ENCODE data around the gene GPR78. TPM values are rescaled to one million over a fixed set of nuclear protein-coding genes. Genes with fewer than 3 reads are reported as not detected.

Gene GPR78
- 1.3 TPM for polyA plus RNA-seq (ENCODE audit: insufficient read length)

- no peak for DNase-seq (ENCODE audit: low read depth)
Measured at GRCh38 chr4:8580321-8581093, at the start of gene GPR78. GPR78 (plus strand) TSS chr4:8580392; CDS start chr4:8580983, 591 bp downstream.

GRCh38 chr4:8532245-8532781 lies 47.9 kb upstream of the GPR78 start:
- DNase-seq (ENCODE audit: low read depth): no peak

- DNase-seq (ENCODE audit: low read depth): no peak
Measured at GRCh38 chr4:8533274-8533865, 46.8 kb upstream of the GPR78 start.

DNA sequence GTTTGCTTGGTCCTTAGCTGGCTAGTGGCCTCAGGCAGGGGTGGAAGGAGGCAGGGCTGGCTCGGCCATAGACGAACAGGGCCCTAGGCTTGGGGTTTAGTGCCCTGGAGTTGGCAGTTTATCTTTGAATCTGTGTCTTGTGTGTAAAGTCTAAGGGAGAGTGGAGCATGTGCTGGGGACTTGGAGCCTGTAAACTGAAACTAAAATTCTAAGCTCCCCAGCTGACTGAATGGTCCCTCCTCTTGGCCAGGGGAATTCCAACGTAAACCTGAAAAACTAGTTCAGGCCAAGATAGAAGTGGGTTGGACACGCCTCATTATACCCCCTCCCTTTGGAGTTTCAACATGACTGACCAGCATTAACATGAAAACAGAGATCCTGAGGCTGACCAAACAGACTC lies 46.1 kb upstream of the GPR78 start:
- DNase-seq (ENCODE audit: low read depth): no peak

GRCh38 chr4:8534611-8535010 lies 45.6 kb upstream of the GPR78 start:
- no peak for DNase-seq (ENCODE audit: low read depth)

DNA sequence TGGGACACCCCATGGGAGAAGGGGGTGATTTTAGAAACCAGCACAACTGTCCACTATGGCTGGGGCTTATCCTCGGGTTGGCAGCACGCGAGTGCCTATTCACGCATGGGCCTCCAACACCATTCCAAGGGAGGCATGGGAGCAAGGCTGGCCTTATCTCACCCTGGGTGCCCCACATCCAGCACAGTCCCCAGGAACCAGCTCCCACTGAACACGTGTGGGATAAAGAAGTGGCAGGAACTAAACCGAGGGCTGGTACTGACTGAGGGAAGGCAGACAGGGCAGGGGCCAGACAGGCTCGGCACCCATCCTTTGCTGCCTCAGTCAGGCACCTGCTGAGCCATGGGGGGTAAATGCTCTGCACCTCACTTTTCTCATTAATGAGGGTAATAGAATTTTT lies 43.7 kb upstream of the GPR78 start:
- no peak for DNase-seq (ENCODE audit: low read depth)

DNA sequence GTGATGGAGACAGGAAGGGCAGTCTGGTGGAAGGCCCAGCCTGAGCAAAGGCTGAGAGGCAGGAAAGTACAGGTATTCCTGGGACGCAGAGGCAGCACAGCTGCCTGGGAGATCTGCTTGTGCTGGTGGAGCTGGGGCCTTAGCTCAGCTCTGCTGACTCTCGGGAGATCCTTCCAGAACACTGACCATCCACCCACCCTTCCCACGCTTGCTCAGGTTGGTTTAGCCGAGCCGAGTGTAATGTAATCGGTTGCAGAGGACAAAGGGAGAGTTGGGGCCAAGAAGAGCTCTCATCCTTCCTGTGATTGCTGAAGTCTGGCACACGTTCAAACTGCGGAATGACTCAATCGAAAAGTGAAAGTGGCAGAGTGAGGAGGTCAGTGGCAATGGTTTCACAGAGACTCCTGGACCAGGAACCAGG lies 43.1 kb upstream of the GPR78 start:
- DNase-seq (ENCODE audit: low read depth): no peak

DNA sequence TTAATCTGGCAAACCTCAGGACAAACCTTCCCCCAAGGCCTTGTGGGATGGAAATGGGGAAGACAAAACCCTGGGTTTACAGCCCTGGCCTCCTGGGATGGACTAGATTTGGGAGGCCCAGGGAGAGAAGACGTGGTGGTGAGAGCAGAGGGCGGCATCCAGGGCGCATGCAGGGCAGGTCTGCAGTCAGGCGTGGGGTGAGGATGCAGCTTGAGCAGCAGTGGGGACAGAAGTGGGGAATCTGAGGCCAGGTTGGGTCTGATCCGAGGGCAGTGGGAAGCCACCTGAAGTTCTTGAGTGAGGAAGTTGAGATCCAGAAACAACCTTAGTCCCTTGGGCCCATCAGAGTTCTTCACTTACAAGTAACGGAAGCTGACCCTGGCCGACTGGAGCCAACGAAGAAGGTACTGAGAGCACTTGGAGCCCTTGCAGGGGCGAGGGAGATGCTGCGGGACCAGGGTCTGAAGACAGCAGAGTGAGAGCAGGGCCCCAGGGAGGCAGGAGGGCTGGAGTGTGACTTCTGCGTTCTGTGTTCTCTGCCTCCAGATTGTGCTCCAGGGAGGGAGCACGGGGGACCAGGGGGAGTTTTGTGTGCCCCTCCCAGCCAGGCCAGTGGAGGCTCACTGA lies 42.0 kb upstream of the GPR78 start:
- DNase-seq (ENCODE audit: low read depth): no peak

DNA sequence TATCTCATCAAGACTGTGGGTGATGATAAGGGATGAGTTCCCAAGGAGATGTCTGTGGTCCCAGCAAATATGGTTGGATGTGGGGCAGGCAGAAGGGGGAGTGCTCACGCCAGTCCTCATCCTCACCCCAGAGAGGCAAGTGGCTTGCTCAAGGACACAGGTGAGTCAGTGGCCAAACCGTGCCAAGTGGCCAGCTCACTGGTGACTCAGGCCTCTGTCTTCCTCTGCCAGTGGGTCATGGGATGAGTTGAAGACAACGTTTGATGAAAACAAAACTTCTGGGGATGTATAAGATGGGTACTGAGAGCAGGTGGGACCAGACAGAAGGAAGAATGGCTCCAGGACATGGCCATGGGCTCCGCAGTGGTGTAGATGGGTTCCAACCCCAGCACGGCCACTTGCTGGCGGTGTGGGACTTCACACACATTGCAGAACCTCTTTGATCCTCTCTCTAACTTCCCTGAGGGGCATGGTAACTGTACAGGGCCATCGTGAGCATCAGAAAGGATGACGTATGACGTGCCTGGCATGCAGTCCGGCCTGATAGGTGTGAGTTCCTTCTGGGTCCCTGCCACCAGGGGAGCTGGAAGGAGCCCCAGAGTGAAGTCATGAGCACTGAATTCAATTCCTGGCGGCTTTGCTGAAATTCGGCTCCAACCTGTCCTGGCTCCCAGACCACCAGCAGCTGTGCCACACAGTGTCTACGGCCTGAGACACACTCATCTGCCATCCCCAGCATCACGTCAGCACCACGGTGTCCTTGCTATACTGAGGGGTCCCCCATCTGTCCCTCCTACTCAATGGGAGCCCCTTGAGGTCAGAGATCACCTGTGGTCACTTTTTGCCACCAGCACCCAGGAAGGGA lies 41.3 kb upstream of the GPR78 start:
- DNase-seq (ENCODE audit: low read depth): no peak

DNA sequence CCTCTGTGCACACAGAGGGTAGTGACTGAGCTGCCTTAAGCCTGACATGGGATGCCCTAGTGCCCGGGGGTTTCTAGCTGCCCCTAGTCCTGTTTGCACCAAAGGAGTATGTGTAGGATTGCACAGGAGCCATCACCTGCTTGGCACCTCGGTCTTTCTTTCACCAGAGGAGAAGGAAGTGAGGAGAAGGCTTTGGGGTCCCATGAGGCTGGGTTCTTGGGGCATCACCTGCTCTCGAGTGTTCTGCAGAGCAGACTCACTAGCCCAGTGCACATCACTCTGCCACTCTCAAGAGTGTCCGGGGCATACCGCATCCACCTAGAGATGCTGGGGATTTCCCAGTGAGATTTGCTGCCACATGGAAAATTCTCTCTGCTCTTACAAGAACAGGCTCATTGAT lies 40.5 kb upstream of the GPR78 start:
- DNase-seq (ENCODE audit: low read depth): no peak

DNA sequence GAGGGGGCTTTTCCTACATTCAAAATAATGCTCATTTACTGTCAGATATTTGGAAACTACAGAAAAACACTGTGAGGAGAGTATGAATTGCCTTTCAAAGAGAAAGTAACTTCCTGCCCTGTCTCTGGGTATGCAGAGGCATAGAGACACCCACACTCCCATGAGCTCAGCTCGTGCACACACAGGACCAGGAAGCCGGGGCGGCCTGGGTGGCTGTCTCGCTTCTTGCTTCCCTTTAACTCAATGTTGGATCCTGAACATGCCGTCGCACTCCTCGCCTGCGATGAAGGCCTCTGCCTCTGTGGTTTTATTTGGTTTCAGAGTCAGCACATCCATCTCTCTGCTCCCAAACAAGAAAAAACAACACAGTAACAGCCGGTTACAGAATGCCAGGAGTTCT lies 40.1 kb upstream of the GPR78 start:
- no peak for DNase-seq (ENCODE audit: low read depth)

DNA sequence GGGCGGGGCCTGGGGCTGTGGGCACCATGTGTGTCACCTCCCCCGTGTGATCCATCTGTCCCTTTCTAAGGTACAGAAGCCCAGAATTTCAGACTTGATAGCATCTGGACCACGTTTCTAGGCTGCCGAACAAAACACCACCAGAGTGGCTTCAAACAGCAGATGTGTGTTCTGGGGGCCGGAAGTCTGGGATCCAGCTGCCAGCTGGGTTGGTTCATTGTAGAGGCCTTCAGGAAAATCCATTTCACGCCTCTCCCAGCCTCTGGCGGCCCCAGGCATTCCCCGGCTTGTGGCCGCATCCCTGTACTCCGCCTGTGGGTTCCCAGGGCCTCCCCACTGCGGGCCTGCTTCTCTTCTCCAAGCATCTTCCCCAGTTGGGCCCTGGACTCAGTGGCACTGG lies 39.6 kb upstream of the GPR78 start:
- no peak for DNase-seq (ENCODE audit: low read depth)

DNA sequence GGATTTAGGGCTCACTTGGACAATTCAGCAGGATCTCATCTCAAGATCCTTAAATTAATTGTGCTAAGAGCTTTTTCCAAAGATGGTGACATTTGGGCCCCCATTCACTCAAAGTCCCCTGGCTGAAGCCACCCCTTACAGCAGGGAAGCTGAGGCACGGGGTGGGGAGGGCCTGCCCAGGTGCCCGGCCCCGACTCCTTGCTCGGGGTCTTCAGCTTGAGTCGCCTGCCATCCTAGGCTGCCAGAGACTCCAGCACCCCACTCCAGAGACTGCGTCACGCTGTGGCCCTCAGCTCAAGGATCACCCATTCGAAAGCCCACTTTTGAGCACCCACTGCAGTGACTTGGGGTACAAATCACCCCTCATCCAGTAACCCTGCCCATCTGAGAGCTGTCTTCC lies 39.2 kb upstream of the GPR78 start:
- DNase-seq (ENCODE audit: low read depth): no peak

GRCh38 chr4:8541981-8542715 lies 38.0 kb upstream of the GPR78 start:
- no peak for DNase-seq (ENCODE audit: low read depth)

- DNase-seq (ENCODE audit: low read depth): no peak
Measured at GRCh38 chr4:8542776-8543525, 37.2 kb upstream of the GPR78 start.

- no peak for DNase-seq (ENCODE audit: low read depth)
Measured at GRCh38 chr4:8543623-8544022, 36.6 kb upstream of the GPR78 start.

- no peak for DNase-seq (ENCODE audit: low read depth)
Measured at GRCh38 chr4:8544282-8544681, 35.9 kb upstream of the GPR78 start.

DNA sequence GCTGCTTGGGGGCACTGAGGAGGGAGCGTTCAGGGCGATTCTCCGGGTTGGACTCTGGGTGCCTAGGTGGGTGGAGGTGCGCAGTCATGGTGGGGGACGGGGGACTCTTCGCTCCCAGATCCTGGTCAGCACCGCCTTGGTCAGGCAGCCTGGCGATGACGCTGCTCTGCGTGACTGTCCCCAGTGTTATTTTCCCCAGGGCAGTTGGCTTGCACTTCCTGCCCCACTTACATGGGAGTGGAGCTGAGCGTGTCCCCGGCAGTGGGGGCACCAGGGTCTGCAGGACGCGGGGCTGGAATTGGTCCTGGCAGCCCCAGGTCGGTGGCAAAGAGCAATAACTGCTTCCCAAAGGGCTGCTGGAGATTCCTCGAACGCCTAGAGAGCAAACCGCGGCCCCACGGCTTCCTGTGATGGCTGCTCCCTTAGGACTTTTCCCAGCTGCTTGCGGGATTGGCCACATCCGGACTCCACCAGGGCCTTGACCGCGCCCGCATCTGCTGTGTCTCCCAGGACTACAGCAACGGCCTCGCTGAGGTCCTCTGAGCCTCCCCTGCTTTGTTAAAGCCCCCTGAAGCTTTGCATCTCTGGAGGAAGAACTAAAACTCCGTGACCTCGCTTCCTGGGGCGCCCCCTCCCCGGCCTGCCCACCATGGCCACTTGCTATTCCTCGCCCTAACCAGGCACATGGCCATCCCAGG lies 35.3 kb upstream of the GPR78 start:
- no peak for DNase-seq (ENCODE audit: low read depth)

- no peak for DNase-seq (ENCODE audit: low read depth)
Measured at GRCh38 chr4:8545439-8545765, 34.8 kb upstream of the GPR78 start.

DNA sequence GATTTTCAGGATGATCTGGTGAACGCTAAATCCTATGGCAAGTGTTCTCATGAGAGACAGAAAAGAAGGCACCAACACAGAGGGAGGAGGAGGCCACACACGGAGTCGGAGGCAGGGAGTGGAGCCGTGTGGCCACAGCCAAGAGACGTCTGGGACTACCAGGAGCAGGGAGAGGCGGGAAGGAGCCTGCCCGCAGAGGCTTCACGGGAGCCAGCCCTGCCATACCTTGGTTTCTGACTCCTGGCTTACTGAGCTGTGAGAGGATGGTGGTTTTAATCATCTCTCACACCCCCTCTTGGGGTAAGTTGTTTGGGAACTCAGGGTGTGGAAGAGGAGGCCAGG lies 33.5 kb upstream of the GPR78 start:
- DNase-seq (ENCODE audit: low read depth): no peak
